Smooth muscle cell (in vitro differentiated cells): Measurements from ENCODE around the gene BTBD9. TPM values are rescaled to one million over a fixed set of nuclear protein-coding genes. Genes with fewer than 3 reads are reported as not detected.

ENCODE experiments used
- DNase-seq: peaks from one replicate; lab custom pipeline; 2025; ENCODE audit not compliant: unreplicated experiment; lab: John Stamatoyannopoulos, UW
- H2AFZ ChIP-seq: fragments of 200-600 bp; sonication (generic); 2 replicates; pipeline ENCODE4 v1.6.0; 2016; ENCODE audit warnings: antibody characterized with exemption, low read depth, mild to moderate bottlenecking
- H3F3A ChIP-seq: fragments of 200-600 bp; sonication (generic); 2 replicates; pipeline ENCODE4 v1.6.0; 2017; ENCODE audit warnings: antibody characterized with exemption, low read depth
- H3K27ac ChIP-seq: fragments of 200-600 bp; sonication (generic); 2 replicates; pipeline ENCODE4 v1.5.1; 2016; ENCODE audit warnings: low read depth, mild to moderate bottlenecking
- H3K27me3 ChIP-seq: fragments of 200-600 bp; sonication (generic); 2 replicates; pipeline ENCODE4 v1.6.1; 2016; ENCODE audit warnings: low read depth, mild to moderate bottlenecking
- H3K36me3 ChIP-seq: fragments of 200-600 bp; sonication (generic); 2 replicates; pipeline ENCODE4 v1.5.1; 2016; ENCODE audit warnings: low read depth
- H3K4me1 ChIP-seq: fragments of 200-600 bp; sonication (generic); 2 replicates; pipeline ENCODE4 v1.5.1; 2016; ENCODE audit warnings: low read depth
- H3K4me2 ChIP-seq: fragments of 200-600 bp; sonication (generic); 2 replicates; pipeline ENCODE4 v1.6.0; 2016; ENCODE audit warnings: mild to moderate bottlenecking
- H3K4me3 ChIP-seq: fragments of 200-600 bp; sonication (generic); 2 replicates; pipeline ENCODE4 v1.5.1; 2016; ENCODE audit warnings: mild to moderate bottlenecking
- H3K79me2 ChIP-seq: fragments of 200-600 bp; sonication (generic); 2 replicates; pipeline ENCODE4 v1.6.0; 2016; ENCODE audit warnings: low read depth, mild to moderate bottlenecking
- H3K9ac ChIP-seq: fragments of 200-600 bp; sonication (generic); 2 replicates; pipeline ENCODE4 v1.6.0; 2016; ENCODE audit warnings: low read depth
- H3K9me3 ChIP-seq: fragments of 200-600 bp; sonication (generic); replicated peaks from 2 replicates; pipeline ENCODE4 v1.5.1; 2016; ENCODE audit warnings: low read depth
- H4K20me1 ChIP-seq: fragments of 200-600 bp; sonication (generic); 2 replicates; pipeline ENCODE4 v1.6.0; 2016; ENCODE audit warnings: low read depth
- CTCF ChIP-seq: fragments of 200-600 bp; sonication (generic); IDR thresholded peaks from 2 replicates; pipeline ENCODE4 v1.5.1; 2017; ENCODE audit warnings: borderline replicate concordance, mild to moderate bottlenecking, antibody characterized with exemption; ENCODE audit not compliant: insufficient read depth, poor library complexity, severe bottlenecking
- WGBS: methylation state at CpG from one replicate; pipeline ENCODE4 v1.1.7; 2016; ENCODE audit warnings: low lambda C conversion rate; 5-methylcytosine and 5-hydroxymethylcytosine counted together
- polyA plus RNA-seq: library from polyadenylated mRNA; unstranded; fragments of >200 nt; fragmentation: Nextera tagmentation; extraction: Ambion mirVana; gene quantifications from 2 replicates; pipeline ENCODE4 v1.2.1, GENCODE V29; 2016
- total RNA-seq: library from RNA; depleted of rRNA; stranded (reverse); fragments of >200 nt; gene quantifications from 2 replicates; pipeline ENCODE4 v1.2.3, GENCODE V29; 2014

BTBD9 gene
- total and polyA plus RNA-seq, 2 experiments from 2014 or later: 5.6 to 12.5 TPM

GRCh38 chr6:38171997-38172738 is 467.6 kb downstream of the BTBD9 start:
- Histone ChIP-seq H3K4me3 (no peak overlapping the region), H3K4me1 (peaks cover 10% of the 10 kb centered on the region), H3K27ac (no peak overlapping the region), H3F3A (peaks cover 8% of the 10 kb centered on the region), H3K36me3 (no peaks in the 10 kb centered on the region), H3K9ac (no peak overlapping the region), H3K9me3 (no peaks in the 10 kb centered on the region), H3K79me2 (no peaks in the 10 kb centered on the region), H4K20me1 (peaks cover 27% of the 10 kb centered on the region), H3K4me2 (no peak overlapping the region), H2AFZ (no peak overlapping the region), H3K27me3 (no peaks in the 10 kb centered on the region)
- no peak for DNase-seq
- WGBS: 87% methylated on average over 13 of the region's 13 CpGs
- no peak for TF ChIP-seq CTCF

GRCh38 chr6:38170666-38171355 is 468.9 kb downstream of the BTBD9 start:
- H4K20me1 ChIP-seq: peaks cover 19% of the 10 kb centered on the region

GRCh38 chr6:38169977-38170526 is 469.7 kb downstream of the BTBD9 start:
- WGBS: 77% methylated on average over 19 of the region's 19 CpGs
- DNase-seq: no peak
- no peak overlapping the region for H3K4me3 ChIP-seq
- no peak overlapping the region for H3K27ac ChIP-seq
- no peak for TF ChIP-seq CTCF
- no peaks in the 10 kb centered on the region for H3K9me3 ChIP-seq
- H3K9ac ChIP-seq: no peak overlapping the region
- no peak overlapping the region for H2AFZ ChIP-seq
- no peaks in the 10 kb centered on the region for H3K27me3 ChIP-seq
- H3K36me3 ChIP-seq: no peaks in the 10 kb centered on the region
- H3K4me2 ChIP-seq: no peak overlapping the region
- H3K4me1 ChIP-seq: peaks cover 2% of the 10 kb centered on the region
- H3F3A ChIP-seq: no peaks in the 10 kb centered on the region
- H3K79me2 ChIP-seq: no peaks in the 10 kb centered on the region
- H4K20me1 ChIP-seq: peaks cover 20% of the 10 kb centered on the region

More at GRCh38 chr6:38170666-38171355, 468.9 kb downstream of the BTBD9 start:
- DNase-seq: no peak
- Histone ChIP-seq H3K4me1 (peaks cover 2% of the 10 kb centered on the region), H3K9ac (no peak overlapping the region), H3K27ac (no peak overlapping the region), H3K4me2 (no peak overlapping the region), H3K9me3 (no peaks in the 10 kb centered on the region), H3K79me2 (no peaks in the 10 kb centered on the region), H3K36me3 (no peaks in the 10 kb centered on the region), H2AFZ (no peak overlapping the region), H3K4me3 (no peak overlapping the region), H3K27me3 (no peaks in the 10 kb centered on the region), H3F3A (no peaks in the 10 kb centered on the region)
- no peak for TF ChIP-seq CTCF
- 92% methylated on average over 14 of the region's 14 CpGs for WGBS
